ENCODE measurements around the gene SPCS1. TPM values are rescaled to one million over a fixed set of nuclear protein-coding genes. Genes with fewer than 3 reads are reported as not detected.

SPCS1 gene
- total and polyA plus RNA-seq, 12 donors, result 21.7 to 122 (median 82.2) TPM

- H3K4me1 ChIP-seq, result no peaks in the 10 kb centered on the region
- intact Hi-C loops (cut with DNase I), result no loop called here
- no peak overlapping the region for H3K4me3 ChIP-seq
- no peak for ATAC-seq
- no peaks in the 10 kb centered on the region for H3K27me3 ChIP-seq
- WGBS, 2 donors, result 68 to 72% methylated on average over 7 of the region's 7 CpGs
- H3K9me3 ChIP-seq, result no peaks in the 10 kb centered on the region
- TF ChIP-seq, protein P1, sequence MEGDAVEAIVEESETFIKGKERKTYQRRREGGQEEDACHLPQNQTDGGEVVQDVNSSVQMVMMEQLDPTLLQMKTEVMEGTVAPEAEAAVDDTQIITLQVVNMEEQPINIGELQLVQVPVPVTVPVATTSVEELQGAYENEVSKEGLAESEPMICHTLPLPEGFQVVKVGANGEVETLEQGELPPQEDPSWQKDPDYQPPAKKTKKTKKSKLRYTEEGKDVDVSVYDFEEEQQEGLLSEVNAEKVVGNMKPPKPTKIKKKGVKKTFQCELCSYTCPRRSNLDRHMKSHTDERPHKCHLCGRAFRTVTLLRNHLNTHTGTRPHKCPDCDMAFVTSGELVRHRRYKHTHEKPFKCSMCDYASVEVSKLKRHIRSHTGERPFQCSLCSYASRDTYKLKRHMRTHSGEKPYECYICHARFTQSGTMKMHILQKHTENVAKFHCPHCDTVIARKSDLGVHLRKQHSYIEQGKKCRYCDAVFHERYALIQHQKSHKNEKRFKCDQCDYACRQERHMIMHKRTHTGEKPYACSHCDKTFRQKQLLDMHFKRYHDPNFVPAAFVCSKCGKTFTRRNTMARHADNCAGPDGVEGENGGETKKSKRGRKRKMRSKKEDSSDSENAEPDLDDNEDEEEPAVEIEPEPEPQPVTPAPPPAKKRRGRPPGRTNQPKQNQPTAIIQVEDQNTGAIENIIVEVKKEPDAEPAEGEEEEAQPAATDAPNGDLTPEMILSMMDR (IDR thresholded peaks at IDR 0.05), result no peak
- no peak for DNase-seq
- H3K27ac ChIP-seq, result no peak overlapping the region
- H3K36me3 ChIP-seq, result peaks cover 8 to 100% (median 77%) of the 10 kb centered on the region in 9 donors
Measured at GRCh38 chr3:52694528-52695189, 11.2 kb upstream of the SPCS1 start.

- no peak overlapping the region for H3K4me3 ChIP-seq
- TF ChIP-seq, protein P1 (IDR thresholded peaks at IDR 0.05), result no peak
- no peak for ATAC-seq
- no peaks in the 10 kb centered on the region for H3K4me1 ChIP-seq
- intact Hi-C loops (cut with DNase I), result no loop called here
- H3K36me3 ChIP-seq, result peaks cover 6 to 94% (median 63%) of the 10 kb centered on the region in 9 donors
- no peak overlapping the region for H3K27ac ChIP-seq
- H3K27me3 ChIP-seq, result no peaks in the 10 kb centered on the region
- H3K9me3 ChIP-seq, result no peaks in the 10 kb centered on the region
- WGBS, 2 donors, result 82 to 84% methylated on average over 4 of the region's 4 CpGs
- no peak for DNase-seq
Measured at GRCh38 chr3:52695798-52696671, 9.9 kb upstream of the SPCS1 start.

DNA sequence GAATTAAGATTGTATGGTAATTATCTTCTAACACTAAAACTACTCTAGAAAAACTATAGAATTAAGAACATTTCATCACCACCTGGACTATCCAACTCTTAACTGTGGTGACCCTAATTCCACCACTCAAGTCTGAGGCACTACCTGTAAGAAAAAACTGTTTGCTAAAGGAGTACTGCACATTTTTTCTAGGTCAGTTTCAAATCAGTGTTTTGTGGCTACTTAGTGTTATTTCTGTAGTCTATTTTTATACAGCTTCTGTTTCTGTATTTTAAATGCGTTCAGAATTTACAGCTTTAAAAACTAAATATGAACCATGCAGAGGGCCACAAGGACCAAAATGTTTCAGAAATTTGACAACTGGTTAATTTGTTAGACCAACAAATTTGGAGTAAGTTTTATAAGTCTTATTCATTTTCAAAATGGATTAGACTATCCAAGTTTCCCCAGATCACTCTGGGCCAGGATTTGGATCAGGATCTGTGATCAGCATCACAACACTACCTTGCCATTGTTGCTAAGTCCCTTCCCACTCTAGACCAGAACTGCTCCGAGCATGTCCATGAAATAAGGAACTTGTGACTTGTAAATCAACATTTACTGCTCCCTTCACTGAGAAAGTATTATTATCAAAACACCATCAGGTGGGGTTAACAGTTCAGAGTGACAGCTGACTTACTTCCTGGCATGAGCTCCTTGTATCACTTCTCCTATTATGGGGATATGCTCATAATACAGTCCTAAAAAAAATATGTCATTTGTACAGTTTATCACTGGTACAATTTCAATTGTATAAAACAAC, 8.9 kb upstream of the SPCS1 start:
- 87% methylated on average over 2 of the region's 2 CpGs for WGBS, 2 donors
- intact Hi-C loops (cut with DNase I), result no loop called here
- Histone ChIP-seq H3K4me3 (no peak overlapping the region), H3K27me3 (no peaks in the 10 kb centered on the region), H3K9me3 (no peaks in the 10 kb centered on the region), H3K27ac (peak overlapping the region in 1 of 10 donors; percentile 5), H3K36me3 (peaks cover 6 to 84% (median 54%) of the 10 kb centered on the region in 9 donors), H3K4me1 (no peaks in the 10 kb centered on the region)
- ATAC-seq (no peak), DNase-seq (no peak)
- TF ChIP-seq, protein P1 (IDR thresholded peaks at IDR 0.05), result no peak

- no peaks in the 10 kb centered on the region for H3K27me3 ChIP-seq
- H3K36me3 ChIP-seq, result peaks cover 6 to 78% (median 49%) of the 10 kb centered on the region in 9 donors
- TF ChIP-seq, protein P1 (IDR thresholded peaks at IDR 0.05), result no peak
- no peak overlapping the region for H3K4me3 ChIP-seq
- intact Hi-C loops (cut with DNase I), result no loop called here
- peak overlapping the region in 1 of 10 donors; percentile 5 for H3K27ac ChIP-seq
- no peak for ATAC-seq
- H3K9me3 ChIP-seq, result no peaks in the 10 kb centered on the region
- no peaks in the 10 kb centered on the region for H3K4me1 ChIP-seq
- DNase-seq, result no peak
- WGBS, 2 donors, result 93 to 94% methylated on average over 4 of the region's 4 CpGs
Measured at GRCh38 chr3:52697632-52697965, 8.3 kb upstream of the SPCS1 start.

Data from heart right ventricle (tissue), 16 donors.